Endothelial cell of umbilical vein (primary cell): ENCODE measurements around the gene KLHL36. TPM values are rescaled to one million over a fixed set of nuclear protein-coding genes. Genes with fewer than 3 reads are reported as not detected.

ENCODE experiments used
- BruUV-seq: library from RNA; stranded (reverse); fragments of 400-500 nt; replicated peaks from 2 replicates; lab custom pipeline; 2021; lab: Mats Ljungman, UMichigan
- CTCF ChIA-PET: fragments of 300-600, 350-600 bp; sonication (Branson Sonifier 250); formaldehyde crosslinking; loops from one replicate; lab custom pipeline; 2021; ENCODE audit warnings: antibody characterized with exemption, inconsistent platforms; lab: Charles Lee
- POLR2A ChIA-PET: fragments of 300-600, 350-600 bp; sonication (Branson Sonifier 250); formaldehyde crosslinking; loops from one replicate; lab custom pipeline; 2021; ENCODE audit warnings: antibody characterized with exemption, inconsistent platforms; lab: Charles Lee
- DNase-seq: peaks from one replicate; pipeline ENCODE4 v3.0.0-alpha.2; 2011; ENCODE audit warnings: low read depth, low spot score
- FAIRE-seq: peaks from 2 replicates; lab custom pipeline; 2011; peaks lifted over from hg19 to GRCh38; lab: Jason Lieb, UNC
- H2AFZ ChIP-seq: 2 replicates; pipeline ENCODE4 v1.6.0; 2012; ENCODE audit warnings: low read depth, low read length, control low read depth, inconsistent platforms
- H3K27ac ChIP-seq: 2 replicates; pipeline ENCODE4 v1.5.1; 2011; ENCODE audit warnings: low read depth, mild to moderate bottlenecking, control low read depth, low read length, moderate library complexity; ENCODE audit not compliant: insufficient read depth
- H3K27me3 ChIP-seq, 2 experiments: 2 replicates each; pipeline versions ENCODE4 v1.6.0 to v1.6.1; 2011; ENCODE audit warnings: low read length in 2 of 2, mixed read lengths in 1 of 2; ENCODE audit not compliant: control insufficient read depth in 2 of 2, insufficient read depth in 2 of 2
- H3K36me3 ChIP-seq, 2 experiments: 2 replicates in 1 of 2; 3 replicates in 1 of 2; pipeline ENCODE4 v1.5.1; 2011; ENCODE audit warnings: low read length in 2 of 2, mild to moderate bottlenecking in 1 of 2, moderate library complexity in 1 of 2; ENCODE audit not compliant: control insufficient read depth in 2 of 2, insufficient read depth in 2 of 2; ENCODE audit errors: extremely low read depth in 1 of 2
- H3K4me1 ChIP-seq: 3 replicates; pipeline ENCODE4 v1.5.1; 2011; ENCODE audit warnings: mild to moderate bottlenecking, low read length; ENCODE audit not compliant: control insufficient read depth, insufficient read depth; ENCODE audit errors: extremely low read depth
- H3K4me2 ChIP-seq: 2 replicates; pipeline ENCODE4 v1.6.1; 2011; ENCODE audit warnings: low read length, control low read depth, mixed read lengths; ENCODE audit not compliant: insufficient read depth
- H3K4me3 ChIP-seq, 3 experiments: fragments of 200-600 bp in 1 of 3; sonication (generic), shearing (Covaris generic) in 1 of 3; replicated peaks in 1 of 3; 2 replicates each; pipeline ENCODE4 v1.5.1; 2011 to 2016; ENCODE audit warnings: control low read depth in 3 of 3, low read length in 3 of 3, mild to moderate bottlenecking in 2 of 3, inconsistent platforms in 1 of 3, low read depth in 1 of 3, moderate library complexity in 1 of 3; ENCODE audit not compliant: insufficient read depth in 1 of 3
- H3K79me2 ChIP-seq: 2 replicates; pipeline ENCODE4 v1.6.0; 2012; ENCODE audit warnings: low read length, inconsistent platforms; ENCODE audit not compliant: control insufficient read depth, insufficient read depth
- H3K9ac ChIP-seq: replicated peaks from 2 replicates; pipeline ENCODE3; 2011; ENCODE audit warnings: low read length, control low read depth; ENCODE audit not compliant: insufficient read depth; ENCODE audit errors: extremely low read depth
- H3K9me1 ChIP-seq: replicated peaks from 3 replicates; pipeline ENCODE4 v1.6.0; 2011; ENCODE audit warnings: mild to moderate bottlenecking, low read length; ENCODE audit not compliant: control insufficient read depth, insufficient read depth; ENCODE audit errors: extremely low read depth
- H3K9me3 ChIP-seq: replicated peaks from 2 replicates; pipeline ENCODE4 v1.5.1; 2012; ENCODE audit warnings: low read length, inconsistent platforms; ENCODE audit not compliant: control insufficient read depth, insufficient read depth
- H4K20me1 ChIP-seq: replicated peaks from 2 replicates; pipeline ENCODE3; 2011; ENCODE audit warnings: mild to moderate bottlenecking, low read length; ENCODE audit not compliant: control insufficient read depth, insufficient read depth; ENCODE audit errors: extremely low read depth
- CTCF ChIP-seq, 2 donors: IDR thresholded peaks; 1 replicate in 1 of 2; 2 replicates in 1 of 2; pipeline ENCODE4 v1.5.1; 2011; ENCODE audit warnings: low read length in 2 of 2, mild to moderate bottlenecking in 2 of 2, moderate library complexity in 2 of 2, control low read depth in 1 of 2, inconsistent platforms in 1 of 2, low read depth in 1 of 2; ENCODE audit not compliant: insufficient read depth in 1 of 2; ENCODE audit errors: extremely low read depth in 1 of 2
- EZH2 ChIP-seq: IDR thresholded peaks from 2 replicates; pipeline ENCODE4 v1.6.1; 2012; ENCODE audit warnings: borderline replicate concordance, low read depth, mild to moderate bottlenecking, moderate library complexity, low read length, inconsistent platforms; ENCODE audit not compliant: severe bottlenecking
- FOS ChIP-seq: IDR thresholded peaks from 2 replicates; pipeline ENCODE4 v1.6.1; 2011; ENCODE audit warnings: mild to moderate bottlenecking, low read length, moderate library complexity, borderline replicate concordance; ENCODE audit not compliant: insufficient read depth
- GATA2 ChIP-seq: IDR thresholded peaks from 2 replicates; pipeline ENCODE4 v1.7.0; 2011; ENCODE audit warnings: low read depth, mild to moderate bottlenecking, moderate library complexity, mixed read lengths, low read length; ENCODE audit not compliant: insufficient read length, insufficient read depth
- JUN ChIP-seq: IDR thresholded peaks from 2 replicates; pipeline ENCODE4 v1.6.1; 2011; ENCODE audit warnings: borderline replicate concordance, low read depth; ENCODE audit not compliant: insufficient read length, insufficient read depth
- MYC ChIP-seq: IDR thresholded peaks from one replicate; pipeline ENCODE4 v1.6.1; 2011; ENCODE audit warnings: mild to moderate bottlenecking, low read depth, low read length
- POLR2A ChIP-seq: IDR thresholded peaks from 2 replicates; pipeline ENCODE4 v1.6.1; 2012; ENCODE audit warnings: low read depth, mild to moderate bottlenecking, control low read depth, low read length
- POLR2AphosphoS5 ChIP-seq: IDR thresholded peaks from 2 replicates; pipeline ENCODE4 v1.6.1; 2012; ENCODE audit warnings: low read depth, mild to moderate bottlenecking, control low read depth, low read length, moderate library complexity; ENCODE audit not compliant: insufficient read depth
- dilution Hi-C: fragments of 300-500 bp; cut with MboI; formaldehyde crosslinking; loops from one replicate; pipeline ENCODE4 v1.15.0; 2019; ENCODE audit warnings: low sequenced_read_pairs; ENCODE audit not compliant: extremely low pct_ligation_motif_present
- intact Hi-C: fragments of 100-400 bp; cut with micrococcal nuclease; formaldehyde crosslinking; loops from one replicate; pipeline ENCODE4 v1.10.0; 2022
- polyA plus RNA-seq, 4 experiments: library from polyadenylated mRNA; depleted of rRNA in 3 of 4; stranded (reverse) in 3 of 4; unstranded in 1 of 4; fragments of >200 nt; gene quantifications; 2 replicates each; pipeline versions ENCODE4 v1.2.1 to v1.2.3, GENCODE V29; 2011 to 2012; ENCODE audit warnings: missing spikeins in 1 of 4
- total RNA-seq: library from RNA; stranded (reverse); gene quantifications from 2 replicates; pipeline ENCODE4 v1.2.3, GENCODE V29; 2021
- TF ChIP-seq, protein P1 (sequence below): IDR thresholded peaks from 2 replicates; pipeline ENCODE4 v1.6.1; 2011; ENCODE audit not compliant: insufficient read depth, insufficient read length

Gene KLHL36
- total and polyA plus RNA-seq, 2 donors (not counting 3 experiments of a cell fraction or from before 2014, with no cell fraction given), result 31.3 to 38.8 TPM

GRCh38 chr16:84630446-84631152 lies 17.7 kb upstream of the KLHL36 start:
- H3K9me1 ChIP-seq, result no peaks in the 10 kb centered on the region
- H3K79me2 ChIP-seq, result no peaks in the 10 kb centered on the region
- dilution Hi-C loops, result no loop called here
- FAIRE-seq (no peak), DNase-seq (no peak)
- no peak overlapping the region for H3K27ac ChIP-seq
- no peaks in the 10 kb centered on the region for H3K9me3 ChIP-seq
- intact Hi-C loops, result no loop called here
- no peak overlapping the region for H3K9ac ChIP-seq
- ChIA-PET CTCF (interaction anchor here (1.0 to 1.3 kb wide), 3 partner anchors 8 to 95 kb away, joined by 3 to 6 read pairs (median 4); no protein-coding TSS in a partner anchor), POLR2A (interaction anchor here (0.6 kb wide), 1 partner anchor 39 kb away, joined by 3 read pairs; no protein-coding TSS in a partner anchor)
- no peak overlapping the region for H2AFZ ChIP-seq
- no TSS peak for BruUV-seq
- no peaks in the 10 kb centered on the region for H3K36me3 ChIP-seq
- no peaks in the 10 kb centered on the region for H3K4me1 ChIP-seq
- H3K4me3 ChIP-seq, result no peak overlapping the region
- H3K4me2 ChIP-seq, result no peak overlapping the region
- peaks cover 0 to 4% of the 10 kb centered on the region in 2 experiments for H3K27me3 ChIP-seq
- TF ChIP-seq MYC (no peak), CTCF (IDR thresholded peaks at IDR 0.05; ENCODE audit: extremely low read depth in 1 of 2, insufficient read depth in 1 of 2, low read depth in 1 of 2, low read length in 2 of 2) (no peak), JUN (no peak), EZH2 (no peak), POLR2A (no peak), POLR2AphosphoS5 (no peak), GATA2 (no peak), FOS (no peak)
- TF ChIP-seq, protein P1, sequence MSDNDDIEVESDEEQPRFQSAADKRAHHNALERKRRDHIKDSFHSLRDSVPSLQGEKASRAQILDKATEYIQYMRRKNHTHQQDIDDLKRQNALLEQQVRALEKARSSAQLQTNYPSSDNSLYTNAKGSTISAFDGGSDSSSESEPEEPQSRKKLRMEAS, result no peak
- H4K20me1 ChIP-seq, result no peaks in the 10 kb centered on the region
